HepG2 (cell line): ENCODE measurements around the gene CA9. TPM values are rescaled to one million over a fixed set of nuclear protein-coding genes. Genes with fewer than 3 reads are reported as not detected.

Experiments used
- CENPT ChIP-seq: sonication (generic); formaldehyde crosslinking; IDR thresholded peaks from 2 replicates; pipeline ENCODE4 v1.8.0; 2022; ENCODE audit warnings: low read depth, mild to moderate bottlenecking, moderate library complexity, missing genetic modification reagents
- FOXJ3 ChIP-seq: sonication (generic); formaldehyde crosslinking; IDR thresholded peaks from 2 replicates; pipeline ENCODE4 v1.4.0; 2020; ENCODE audit warnings: missing genetic modification reagents, mild to moderate bottlenecking, borderline replicate concordance
- GATA4 ChIP-seq: sonication (generic); IDR thresholded peaks from 2 replicates; pipeline ENCODE4 v1.6.1; 2016; ENCODE audit warnings: antibody characterized with exemption, low read depth, borderline replicate concordance
- GLMP ChIP-seq: sonication (generic); formaldehyde crosslinking; IDR thresholded peaks from 2 replicates; pipeline ENCODE4 v1.9.0; 2021; ENCODE audit warnings: missing genetic modification reagents, mild to moderate bottlenecking, borderline replicate concordance
- HCFC1 ChIP-seq: fragments of 150-350 bp; IDR thresholded peaks from 2 replicates; pipeline ENCODE4 v1.6.1; 2014; ENCODE audit warnings: low read depth, low read length
- MAX ChIP-seq: IDR thresholded peaks from 2 replicates; pipeline ENCODE4 v1.6.1; 2012; ENCODE audit warnings: inconsistent platforms
- MAZ ChIP-seq, 2 experiments: sonication (generic) in 1 of 2; formaldehyde crosslinking in 1 of 2; IDR thresholded peaks; 2 replicates each; pipeline versions ENCODE4 v1.5.0 to v1.6.1; 2012 to 2020; ENCODE audit warnings: low read depth in 2 of 2, mild to moderate bottlenecking in 2 of 2, borderline replicate concordance in 1 of 2, improper control_type of control experiment in 1 of 2, low read length in 1 of 2, missing genetic modification reagents in 1 of 2, moderate library complexity in 1 of 2
- MEIS1 ChIP-seq: sonication (generic); formaldehyde crosslinking; IDR thresholded peaks from 2 replicates; pipeline ENCODE4 v1.9.0; 2021; ENCODE audit warnings: mild to moderate bottlenecking, missing genetic modification reagents, moderate library complexity, borderline replicate concordance
- MYC ChIP-seq: sonication (generic); formaldehyde crosslinking; IDR thresholded peaks from 2 replicates; pipeline ENCODE4 v1.9.0; 2021; ENCODE audit warnings: missing genetic modification reagents, borderline replicate concordance
- PHF20 ChIP-seq: sonication (generic); formaldehyde crosslinking; IDR thresholded peaks from 2 replicates; pipeline ENCODE4 v1.5.0; 2020; ENCODE audit warnings: mild to moderate bottlenecking, missing genetic modification reagents
- PHF21A ChIP-seq: sonication (generic); formaldehyde crosslinking; IDR thresholded peaks from 2 replicates; pipeline ENCODE4 v1.5.0; 2020; ENCODE audit warnings: mild to moderate bottlenecking, missing genetic modification reagents
- PTBP1 ChIP-seq: fragments of 200-400 bp; formaldehyde crosslinking; IDR thresholded peaks from 2 replicates; pipeline ENCODE4 v1.6.1; 2018; ENCODE audit warnings: low read length, low read depth; ENCODE audit not compliant: poor library complexity, severe bottlenecking
- RBAK ChIP-seq: sonication (generic); formaldehyde crosslinking; IDR thresholded peaks from 2 replicates; pipeline ENCODE4 v1.5.1; 2020; ENCODE audit warnings: mild to moderate bottlenecking, missing genetic modification reagents
- RBFOX2 ChIP-seq: fragments of 200-400 bp; formaldehyde crosslinking; IDR thresholded peaks from 2 replicates; pipeline ENCODE4 v1.6.1; 2017; ENCODE audit warnings: low read depth, mild to moderate bottlenecking, low read length
- SP4 ChIP-seq: sonication (generic); formaldehyde crosslinking; IDR thresholded peaks from 2 replicates; pipeline ENCODE4 v1.8.1; 2023; ENCODE audit warnings: mild to moderate bottlenecking, missing genetic modification reagents
- TBX2 ChIP-seq: sonication (generic); formaldehyde crosslinking; IDR thresholded peaks from 2 replicates; pipeline ENCODE4 v1.5.0; 2020; ENCODE audit warnings: missing genetic modification reagents, mild to moderate bottlenecking, borderline replicate concordance
- YY1 ChIP-seq: IDR thresholded peaks from 2 replicates; pipeline ENCODE4 v1.6.1; 2011; ENCODE audit warnings: low read length, low read depth, moderate library complexity, mild to moderate bottlenecking; ENCODE audit not compliant: insufficient read depth, insufficient replicate concordance
- ZNF10 ChIP-seq: sonication (generic); formaldehyde crosslinking; IDR thresholded peaks from 2 replicates; pipeline ENCODE4 v1.4.0; 2020; ENCODE audit warnings: mild to moderate bottlenecking, low read depth, missing genetic modification reagents, borderline replicate concordance
- ZNF251 ChIP-seq: sonication (generic); formaldehyde crosslinking; IDR thresholded peaks from 2 replicates; pipeline ENCODE4 v1.9.0; 2021; ENCODE audit warnings: mild to moderate bottlenecking, missing genetic modification reagents
- ZNF543 ChIP-seq: sonication (generic); formaldehyde crosslinking; IDR thresholded peaks from 2 replicates; pipeline ENCODE4 v1.4.0; 2020; ENCODE audit warnings: mild to moderate bottlenecking, missing genetic modification reagents
- ZNF546 ChIP-seq: sonication (generic); formaldehyde crosslinking; conservative IDR thresholded peaks from 2 replicates; pipeline ENCODE4 v1.8.1; 2023; ENCODE audit warnings: mild to moderate bottlenecking, missing genetic modification reagents
- polyA plus RNA-seq, 8 experiments: library from polyadenylated mRNA; depleted of rRNA in 3 of 8; stranded (reverse) in 7 of 8; unstranded in 1 of 8; fragments of >200 nt; fragmentation: Illumina TruSeq in 4 of 8; extraction: Trizol in 4 of 8; gene quantifications; 2 replicates each; pipeline versions ENCODE4 v1.2.1 to v1.2.3, GENCODE V29; 2011 to 2016; ENCODE audit warnings: low read depth in 4 of 8, missing spikeins in 1 of 8, mixed read lengths in 1 of 8; ENCODE audit not compliant: insufficient read depth in 1 of 8
- total RNA-seq, 5 experiments: library from RNA; depleted of rRNA; stranded (reverse); fragments of >200 nt; fragmentation: Illumina TruSeq; extraction: Trizol; gene quantifications; 2 replicates each; pipeline ENCODE4 v1.2.3, GENCODE V29; 2016; ENCODE audit warnings: low read depth in 1 of 5

Gene CA9
- total and polyA plus RNA-seq, 2 of the 13 experiments (the other 11 are each of a cell fraction or from before 2014, with no cell fraction given) = 0.13 to 152 TPM

- TF ChIP-seq GATA4 = 0 out of 2 replicates have a peak, but pooled peaks have one; percentile 25
- TF ChIP-seq ZNF10 (CRISPR knock-in tag) = no peak
- no peak for TF ChIP-seq FOXJ3 (CRISPR knock-in tag)
- 0 out of 2 replicates have a peak, but pooled peaks have one; percentile 20 for TF ChIP-seq ZNF543 (CRISPR knock-in tag)
- peak; percentile 62 for TF ChIP-seq RBFOX2
- TF ChIP-seq MAX = peak; percentile 60; the same call in 1 of the 2 replicates
- no peak for TF ChIP-seq PHF21A
- no peak for TF ChIP-seq MAZ (IDR thresholded peaks at IDR 0.05; ENCODE audit: borderline replicate concordance, low read depth, low read length)
- peak; percentile 47; the same call in 1 of the 2 replicates for TF ChIP-seq MAZ (CRISPR knock-in tag; IDR thresholded peaks at IDR 0.05; ENCODE audit: low read depth)
- no peak for TF ChIP-seq RBAK (CRISPR knock-in tag)
- TF ChIP-seq SP4 = no peak
- no peak for TF ChIP-seq YY1
- no peak for TF ChIP-seq PTBP1
- TF ChIP-seq PHF20 (CRISPR knock-in tag) = 0 out of 2 replicates have a peak, but pooled peaks have one; percentile 35
- no peak for TF ChIP-seq HCFC1
- TF ChIP-seq MYC (CRISPR knock-in tag) = no peak
- TF ChIP-seq TBX2 (CRISPR knock-in tag) = 0 out of 2 replicates have a peak, but pooled peaks have one; percentile 18
- no peak for TF ChIP-seq GLMP
- TF ChIP-seq ZNF546 = no peak
- TF ChIP-seq CENPT (CRISPR knock-in tag) = no peak
- no peak for TF ChIP-seq MEIS1 (CRISPR knock-in tag)
- TF ChIP-seq ZNF251 (CRISPR knock-in tag) = no peak
These were observed 17.0 kb downstream of the CA9 start (continued) for GRCh38 chr9:35690614-35691333.
